K562 (cell line): ENCODE results near the gene PFKP. TPM values are rescaled to one million over a fixed set of nuclear protein-coding genes. Genes with fewer than 3 reads are reported as not detected.

Experiments
- CHCHD3 ChIP-seq: fragments of 250-450 bp; sonication (Bioruptor Pico); IDR thresholded peaks from 2 replicates; pipeline ENCODE4 v2.1.2; 2022; ENCODE audit warnings: mild to moderate bottlenecking
- MNT ChIP-seq, 2 experiments: fragments of 450-650 bp; conservative IDR thresholded peaks; 2 replicates each; pipeline ENCODE4 v1.6.1; 2017; ENCODE audit warnings: mild to moderate bottlenecking in 2 of 2, moderate library complexity in 2 of 2
- POLR3G ChIP-seq: IDR thresholded peaks from 2 replicates; pipeline ENCODE4 v1.6.1; 2011; ENCODE audit not compliant: insufficient read length, insufficient replicate concordance; ENCODE audit errors: extremely low read depth
- PTTG1 ChIP-seq: fragments of 450-650 bp; IDR thresholded peaks from 2 replicates; pipeline ENCODE4 v1.6.1; 2016; ENCODE audit warnings: low read depth, mild to moderate bottlenecking, missing genetic modification characterization, missing compliant biosample characterization
- SPI1 ChIP-seq: IDR thresholded peaks from 2 replicates; pipeline ENCODE4 v1.6.1; 2011; ENCODE audit warnings: low read depth, low read length, control low read depth, borderline replicate concordance
- ZNF184 ChIP-seq: sonication (generic); formaldehyde crosslinking; IDR thresholded peaks from 2 replicates; pipeline ENCODE4 v1.5.0; 2020; ENCODE audit warnings: missing genetic modification reagents
- ZNF318 ChIP-seq, 2 experiments: fragments of 450-650 bp; IDR thresholded peaks; 2 replicates each; pipeline ENCODE4 v1.6.1; 2016; ENCODE audit warnings: mild to moderate bottlenecking in 2 of 2, borderline replicate concordance in 1 of 2, low read depth in 1 of 2, moderate library complexity in 1 of 2
- ZNF57 ChIP-seq: fragments of 450-650 bp; formaldehyde crosslinking; IDR thresholded peaks from 2 replicates; pipeline ENCODE4 v1.4.0; 2020; ENCODE audit warnings: mild to moderate bottlenecking, moderate library complexity
- polyA plus RNA-seq, 8 experiments: library from polyadenylated mRNA; depleted of rRNA in 4 of 8; stranded (reverse) in 5 of 8; unstranded in 3 of 8; fragments of >200 nt; fragmentation: Nextera tagmentation in 2 of 8; fragmentation: Illumina TruSeq in 1 of 8; extraction: Ambion mirVana in 2 of 8; extraction: Trizol in 1 of 8; gene quantifications; 2 replicates each; pipeline versions ENCODE4 v1.2.1 to v1.2.3, GENCODE V29; 2011 to 2014; ENCODE audit warnings: inconsistent platforms in 1 of 8, missing spikeins in 1 of 8
- total RNA-seq, 7 experiments: library from RNA; depleted of rRNA in 6 of 7; stranded (reverse); fragments of >200 nt in 6 of 7; fragmentation: Illumina TruSeq in 2 of 7; extraction: Trizol in 2 of 7; gene quantifications; 2 replicates each; pipeline versions ENCODE4 v1.2.1 to v1.2.3, GENCODE V29; 2011 to 2021; ENCODE audit warnings: low replicate concordance in 1 of 7
- TF ChIP-seq, protein P1 (sequence below), 3 experiments: fragments of 200-800 bp in 1 of 3; sonication (Bioruptor generic) in 1 of 3; sonication (generic) in 1 of 3; formaldehyde crosslinking in 1 of 3; IDR thresholded peaks; 2 replicates each; pipeline versions ENCODE4 v1.6.1 to v1.8.0; 2016 to 2022; ENCODE audit warnings: mild to moderate bottlenecking in 2 of 3, missing compliant biosample characterization in 2 of 3, missing genetic modification characterization in 2 of 3, missing genetic modification reagents in 1 of 3

The PFKP gene
- total and polyA plus RNA-seq, 9 of the 15 experiments (the other 6 are each of a cell fraction or from before 2014, with no cell fraction given): 23.5 to 116 (median 62.1) TPM

DNA sequence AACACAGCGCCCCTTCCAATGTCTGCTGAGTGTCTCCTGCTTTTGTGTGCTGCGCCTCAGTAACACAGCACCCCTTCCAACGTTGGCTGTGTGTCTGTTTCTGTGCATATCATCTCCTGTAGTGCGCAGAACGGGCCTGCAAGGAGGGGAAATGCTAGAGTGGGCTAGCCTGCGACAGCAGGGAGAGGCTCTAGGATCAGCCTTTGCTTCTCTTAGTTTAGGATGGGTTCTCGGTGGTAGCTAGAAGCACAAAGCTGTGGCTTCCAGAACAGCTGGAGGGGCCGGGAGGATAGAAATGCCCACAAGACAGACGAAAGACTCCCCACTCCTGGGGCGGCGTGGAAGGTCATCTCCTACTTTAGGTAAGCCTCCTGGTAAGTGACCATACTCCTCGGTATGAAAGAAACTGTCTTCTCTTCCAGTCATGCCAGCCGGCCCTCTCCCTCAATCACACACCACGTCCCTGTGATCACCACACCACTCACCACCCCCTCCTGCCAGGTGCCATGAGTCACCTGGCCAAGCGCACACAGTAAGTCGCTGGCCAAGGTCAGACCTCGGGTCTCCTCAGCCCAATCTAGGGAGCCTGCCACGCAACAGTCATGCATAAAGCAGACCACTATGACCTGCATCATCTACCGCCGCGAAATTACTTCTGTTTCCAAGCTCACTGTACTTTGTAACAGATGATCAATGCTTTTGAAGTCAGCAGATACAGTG lies 100.4 kb downstream of the PFKP start (continued):
- TF ChIP-seq ZNF318 (IDR thresholded peaks at IDR 0.05; ENCODE audit: borderline replicate concordance in 1 of 2, low read depth in 1 of 2): no peak
- TF ChIP-seq MNT (conservative IDR thresholded peaks at IDR 0.05): no peak
- no peak for TF ChIP-seq ZNF57 (CRISPR knock-in tag)
- TF ChIP-seq CHCHD3: no peak
- TF ChIP-seq, protein P1, sequence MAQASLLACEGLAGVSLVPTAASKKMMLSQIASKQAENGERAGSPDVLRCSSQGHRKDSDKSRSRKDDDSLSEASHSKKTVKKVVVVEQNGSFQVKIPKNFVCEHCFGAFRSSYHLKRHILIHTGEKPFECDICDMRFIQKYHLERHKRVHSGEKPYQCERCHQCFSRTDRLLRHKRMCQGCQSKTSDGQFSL (CRISPR knock-in tag; IDR thresholded peaks at IDR 0.05): no peak
- TF ChIP-seq, protein P1 (tag; IDR thresholded peaks at IDR 0.05): no peak
- TF ChIP-seq SPI1: no peak
- TF ChIP-seq POLR3G: no peak
- TF ChIP-seq ZNF184 (CRISPR knock-in tag): no peak
- TF ChIP-seq PTTG1: no peak
